Lower leg skin (tissue), 3 donors: ENCODE measurements around the gene CRHR2.

ENCODE experiments used
- CTCF ChIP-seq, 3 donors: fragments of 450-650 bp; IDR thresholded peaks; one replicate each; pipeline ENCODE4 v1.5.1; 2016; ENCODE audit warnings: antibody characterized with exemption in 3 of 3, mild to moderate bottlenecking in 3 of 3, moderate library complexity in 2 of 3
- POLR2A ChIP-seq, 2 donors: fragments of 450-650 bp; IDR thresholded peaks; one replicate each; pipeline ENCODE4 v1.6.1; 2016 to 2017; ENCODE audit warnings: antibody characterized with exemption in 2 of 2, mild to moderate bottlenecking in 1 of 2, moderate library complexity in 1 of 2

GRCh38 chr7:30729642-30730041 lies 47.4 kb upstream of the CRHR2 start:
- TF ChIP-seq CTCF (IDR thresholded peaks at IDR 0.05) = no peak
- no peak for TF ChIP-seq POLR2A (IDR thresholded peaks at IDR 0.05)
